Measurements from ENCODE around the gene PRAMEF12.
A peak's percentile ranks its signal among the peaks of the same experiment; 100 is the strongest.
"Not testable (repeated sequence)": the region's sequence is repeated elsewhere in the genome, so short reads cannot be mapped to it uniquely, and the experiment has no call there.

Gene PRAMEF12

DNA sequence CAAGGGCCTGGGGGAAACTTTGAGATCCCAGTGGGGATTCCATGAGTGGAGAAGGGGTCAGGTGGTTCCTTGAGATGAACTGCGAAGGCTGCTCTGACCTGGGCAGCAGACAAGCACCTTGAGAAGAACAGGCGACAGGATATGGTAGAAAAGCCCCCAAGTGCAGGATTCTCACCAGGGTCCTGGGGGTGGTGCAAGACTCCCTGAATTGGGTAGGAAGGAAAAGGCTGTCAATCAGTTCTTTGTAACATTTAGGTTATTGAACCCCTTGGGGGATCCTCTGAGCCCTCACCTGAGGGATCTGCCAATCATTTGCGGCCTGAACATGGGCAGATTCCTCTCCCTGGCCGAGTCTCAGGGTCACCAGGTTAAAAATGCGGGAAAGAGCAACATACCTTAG lies 2.4 kb upstream of the PRAMEF12 start:
- DNase-seq, result no peak

DNA sequence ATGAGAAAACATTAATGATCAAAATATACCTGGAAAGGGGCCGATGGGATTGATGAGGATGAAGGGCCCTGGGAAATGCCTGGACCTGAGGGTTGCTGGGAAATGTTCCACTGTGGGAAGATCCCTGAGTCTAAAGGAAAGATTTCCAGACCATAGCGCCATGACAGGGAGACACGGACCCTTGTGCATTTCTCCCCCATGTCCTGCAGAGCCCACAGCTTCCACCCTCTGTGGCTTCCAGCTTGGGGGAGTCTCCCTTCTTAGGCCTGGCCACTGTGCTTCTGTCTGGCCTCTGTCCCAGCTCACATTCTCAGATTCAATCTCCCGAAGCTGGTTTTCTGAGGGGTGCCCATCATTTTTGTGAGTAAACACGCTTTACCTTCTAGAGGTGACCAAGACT lies 1.0 kb upstream of the PRAMEF12 start:
- no peak for DNase-seq

DNA sequence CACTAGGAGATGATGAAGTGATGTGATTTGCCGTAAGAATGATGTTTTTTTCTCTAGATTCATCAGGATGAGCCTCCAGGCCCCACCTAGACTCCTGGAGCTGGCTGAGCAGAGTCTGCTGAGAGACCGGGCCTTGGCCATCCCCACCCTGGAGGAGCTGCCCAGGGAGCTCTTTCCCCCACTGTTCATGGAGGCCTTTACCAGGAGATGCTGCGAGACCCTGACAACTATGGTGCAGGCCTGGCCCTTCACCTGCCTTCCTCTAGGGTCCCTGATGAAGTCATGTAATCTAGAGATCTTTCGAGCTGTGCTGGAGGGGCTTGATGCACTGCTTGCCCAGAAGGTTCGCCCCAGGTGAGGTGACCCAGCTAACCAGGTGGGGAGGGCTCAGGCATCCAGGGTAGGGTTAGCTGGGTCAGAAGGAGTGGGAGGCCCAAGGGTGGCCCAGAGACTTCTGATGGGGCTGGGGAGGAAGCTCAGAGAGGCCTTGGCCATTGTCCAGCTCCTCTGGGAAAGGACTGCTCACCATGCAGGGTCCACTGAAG lies 1.3 kb downstream of the PRAMEF12 start:
- no peak for DNase-seq

DNA sequence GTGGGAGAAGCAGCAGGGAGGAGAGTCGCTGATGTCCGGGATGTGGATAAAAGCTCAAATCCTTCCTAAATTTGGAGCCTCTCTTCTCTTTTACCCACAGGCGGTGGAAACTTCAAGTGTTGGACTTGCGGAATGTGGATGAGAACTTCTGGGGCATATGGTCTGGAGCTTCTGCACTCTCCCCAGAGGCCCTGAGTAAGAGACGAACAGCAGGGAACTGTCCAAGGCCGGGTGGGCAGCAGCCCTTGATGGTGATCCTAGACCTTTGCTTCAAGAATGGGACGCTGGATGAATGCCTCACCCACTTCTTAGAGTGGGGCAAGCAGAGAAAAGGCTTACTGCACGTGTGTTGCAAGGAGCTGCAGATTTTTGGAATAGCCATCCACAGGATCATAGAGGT lies 1.9 kb downstream of the PRAMEF12 start:
- DNase-seq, result no peak

DNA sequence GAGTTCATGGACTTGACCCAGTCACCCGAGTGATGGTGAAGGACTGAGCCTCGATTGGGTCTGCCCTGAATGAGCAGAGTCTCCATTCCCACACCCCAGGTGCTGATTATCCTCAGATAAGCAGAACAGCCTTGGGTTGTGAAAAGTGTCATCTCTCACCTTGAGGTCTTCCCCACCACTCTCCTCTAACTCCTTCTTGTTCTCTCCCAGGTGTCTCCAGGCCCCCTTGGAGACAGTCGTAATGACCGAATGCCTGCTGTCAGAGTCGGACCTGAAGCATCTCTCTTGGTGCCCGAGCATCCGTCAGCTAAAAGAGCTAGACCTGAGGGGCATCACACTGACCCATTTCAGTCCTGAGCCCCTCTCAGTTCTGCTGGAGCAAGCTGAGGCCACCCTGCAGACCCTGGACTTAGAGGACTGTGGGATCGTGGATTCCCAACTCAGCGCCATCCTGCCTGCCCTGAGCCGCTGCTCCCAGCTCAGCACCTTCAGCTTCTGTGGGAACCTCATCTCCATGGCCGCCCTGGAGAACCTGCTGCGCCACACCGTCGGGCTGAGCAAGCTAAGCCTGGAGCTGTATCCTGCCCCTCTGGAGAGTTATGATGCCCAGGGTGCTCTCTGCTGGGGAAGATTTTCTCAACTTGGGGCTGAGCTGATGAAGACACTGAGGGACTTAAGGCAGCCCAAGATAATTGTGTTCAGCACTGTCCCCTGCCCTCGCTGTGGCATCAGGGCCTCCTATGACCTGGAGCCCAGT lies 3.4 kb downstream of the PRAMEF12 start:
- DNase-seq, result no peak

DNA sequence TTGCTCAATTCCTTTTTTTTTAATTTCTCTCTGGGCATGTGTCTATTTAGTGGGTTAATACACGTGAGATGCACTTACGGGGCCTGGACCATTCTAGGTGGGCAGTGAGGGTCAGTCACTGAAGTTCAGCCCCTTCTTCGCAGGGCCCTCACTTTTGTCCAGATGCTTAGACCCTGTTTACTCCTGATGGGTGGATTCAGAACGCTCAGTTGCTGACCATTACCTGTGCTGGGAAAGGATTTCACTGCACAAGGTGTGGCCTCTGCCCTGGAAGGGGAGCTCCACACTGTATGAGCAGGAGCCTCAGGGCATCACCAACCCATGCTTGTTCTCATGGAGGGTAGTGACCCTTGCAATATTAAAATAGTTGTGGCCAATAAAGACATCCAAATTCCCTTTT lies 4.5 kb downstream of the PRAMEF12 start:
- no peak for DNase-seq

DNA sequence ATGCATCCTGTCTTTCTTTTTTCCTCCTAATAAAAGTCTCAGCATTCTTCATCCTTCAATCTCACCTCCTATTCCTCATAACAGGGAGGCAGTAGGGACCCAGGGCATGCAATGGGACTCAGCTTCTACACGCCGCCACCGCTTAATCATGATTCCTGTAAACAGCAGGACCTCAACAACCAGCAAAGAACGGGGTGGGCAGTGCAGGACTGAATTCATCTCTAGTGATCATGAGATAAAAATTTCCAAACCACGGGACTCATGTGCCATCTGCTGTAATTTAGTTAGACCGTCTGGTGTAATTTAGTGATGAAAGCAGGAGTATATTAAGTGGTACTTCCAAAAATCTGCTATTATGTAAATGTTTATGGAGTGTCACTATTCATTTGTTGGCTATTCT lies 5.4 kb downstream of the PRAMEF12 start:
- no peak for DNase-seq

DNA sequence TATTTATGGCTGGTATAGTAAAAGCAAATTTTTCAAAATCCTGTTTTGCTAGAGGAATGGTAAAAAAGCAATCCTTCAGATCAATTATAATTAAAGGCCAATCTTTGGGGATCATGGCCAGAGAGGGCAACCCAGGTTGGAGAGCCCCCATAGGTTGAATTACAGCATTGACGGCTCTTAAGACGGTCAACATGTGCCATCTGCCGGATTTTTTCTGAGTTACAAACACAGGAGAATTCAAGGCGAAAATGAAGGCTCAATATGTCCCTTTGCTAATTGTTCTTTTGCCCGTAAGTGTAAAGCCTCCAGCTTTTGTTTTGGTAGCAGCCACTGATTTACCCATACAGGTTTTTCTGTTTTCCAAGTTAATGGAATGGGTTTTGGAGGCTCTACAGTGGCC lies 8.0 kb downstream of the PRAMEF12 start:
- not testable (repeated sequence) for DNase-seq

DNA sequence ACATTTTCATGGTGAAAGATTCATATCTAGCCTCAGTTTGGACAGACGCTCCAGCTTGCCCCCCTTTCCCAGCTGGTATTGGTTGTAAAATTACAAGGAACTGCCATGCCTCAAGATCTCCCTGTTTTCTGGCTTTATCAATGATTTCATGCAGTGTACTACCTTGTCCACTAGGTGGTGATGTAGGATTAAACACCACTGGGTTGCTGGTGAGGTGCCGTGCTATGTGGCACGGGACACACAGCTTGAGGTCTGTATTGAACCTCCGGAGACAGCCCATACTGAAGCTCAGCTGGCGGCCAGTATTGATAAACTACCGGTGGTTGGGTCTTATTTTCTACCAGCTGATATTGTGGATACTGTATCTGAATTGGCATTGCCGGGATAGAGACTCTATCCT lies 10.2 kb downstream of the PRAMEF12 start:
- peak; percentile 42 for DNase-seq

DNA sequence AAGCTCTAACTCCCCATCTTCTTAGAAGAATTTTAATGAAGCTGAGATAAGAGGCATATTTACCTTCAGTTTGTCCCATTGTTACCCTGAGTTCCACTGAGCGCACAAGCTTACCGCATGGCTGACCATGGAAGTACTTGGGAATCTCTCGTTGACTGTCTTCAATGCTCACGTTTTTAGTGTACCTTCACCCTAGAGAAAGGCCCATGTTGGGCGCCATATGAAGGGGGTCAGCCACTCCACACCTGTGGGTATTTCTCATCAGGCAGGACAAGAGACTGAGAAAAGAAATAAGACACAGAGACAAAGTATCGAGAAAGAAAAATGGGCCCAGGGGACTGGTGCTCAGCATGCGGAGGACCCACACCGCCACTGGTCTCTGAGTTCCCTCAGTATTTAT lies 11.2 kb downstream of the PRAMEF12 start:
- DNase-seq, result not testable (repeated sequence)

DNA sequence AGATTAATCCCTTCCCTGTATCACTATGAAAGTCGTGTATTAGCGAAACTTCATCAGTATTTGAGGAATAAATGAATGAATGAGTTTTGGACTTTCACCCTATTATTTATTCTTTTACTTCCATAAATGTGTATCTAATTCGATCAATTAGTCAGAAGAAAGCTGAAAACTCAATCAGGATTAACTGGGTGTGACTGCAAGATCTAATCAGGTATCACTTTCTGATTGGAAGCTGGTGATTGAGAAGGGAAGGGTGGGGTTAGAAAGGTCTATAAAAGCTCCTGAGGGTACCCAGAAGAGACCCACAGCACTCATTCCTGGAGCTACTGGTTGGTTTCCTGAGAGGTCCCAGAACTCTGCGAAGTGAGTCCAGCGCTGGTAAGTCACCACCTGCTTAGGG lies 17.6 kb downstream of the PRAMEF12 start, which contains the start of gene PRAMEF1:
Gene PRAMEF1, plus strand, starts transcription at position 301 of the 400 bp plus-strand sequence. CDS start 1,831 bp downstream, outside the sequence.
- not testable (repeated sequence) for DNase-seq

DNA sequence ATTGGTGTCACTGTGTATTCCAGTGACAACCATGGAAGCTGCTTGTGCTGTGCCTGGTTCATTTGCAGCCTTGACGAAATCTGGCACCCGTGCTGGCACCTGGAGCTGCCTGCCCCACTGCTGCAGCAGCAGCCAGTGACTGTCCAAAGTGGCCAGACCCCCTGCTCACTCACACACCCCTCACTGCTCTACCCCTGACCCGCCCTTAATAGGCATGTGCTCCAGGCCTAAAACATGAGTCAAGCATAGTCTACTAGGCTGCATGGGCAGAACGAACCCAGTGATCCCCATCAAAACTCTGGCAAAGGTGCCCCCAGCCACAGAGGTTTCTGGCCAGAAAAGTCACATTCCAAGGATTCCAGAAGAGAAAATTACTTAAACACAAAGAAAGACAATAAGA lies 25.4 kb downstream of the PRAMEF12 start:
- no peak for DNase-seq

DNA sequence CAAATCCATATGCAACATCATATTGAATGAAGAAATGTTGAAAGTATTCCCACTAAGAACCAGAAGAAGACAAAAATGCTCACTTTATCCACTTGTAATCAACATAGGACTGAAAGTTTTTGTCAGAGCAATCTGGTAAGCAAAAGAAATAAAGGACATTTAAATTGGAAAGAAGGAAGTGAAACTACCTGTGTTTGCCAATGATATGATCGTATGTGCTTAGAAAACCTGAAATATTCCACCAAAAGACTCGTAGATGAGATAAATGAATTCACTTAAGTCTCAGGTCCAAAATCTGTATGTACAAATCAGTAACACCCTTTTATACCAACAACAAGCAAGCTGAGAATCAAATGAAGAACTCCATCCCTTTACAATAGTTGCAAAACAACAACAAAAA lies 26.2 kb downstream of the PRAMEF12 start:
- no peak for DNase-seq

DNA sequence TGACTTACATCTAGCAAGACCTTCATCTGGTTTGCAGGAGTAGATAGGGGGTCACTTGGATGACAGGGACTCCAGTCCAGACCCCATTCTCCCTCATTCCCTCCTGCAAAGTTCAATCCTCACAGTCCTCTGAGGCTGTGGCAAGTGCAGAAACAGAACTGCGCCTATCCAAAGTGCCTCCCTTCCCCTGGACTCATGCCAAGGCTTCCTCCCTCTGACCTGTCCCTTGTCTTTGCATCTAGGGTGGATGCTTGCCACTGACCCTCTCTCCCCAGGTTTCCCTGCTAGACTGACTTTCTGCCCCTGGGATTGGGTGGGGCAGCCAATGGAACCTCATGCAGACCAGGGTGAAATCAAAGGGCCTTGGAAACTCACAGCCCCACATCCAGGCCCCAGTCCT lies 36.4 kb downstream of the PRAMEF12 start:
- DNase-seq, result no peak

DNA sequence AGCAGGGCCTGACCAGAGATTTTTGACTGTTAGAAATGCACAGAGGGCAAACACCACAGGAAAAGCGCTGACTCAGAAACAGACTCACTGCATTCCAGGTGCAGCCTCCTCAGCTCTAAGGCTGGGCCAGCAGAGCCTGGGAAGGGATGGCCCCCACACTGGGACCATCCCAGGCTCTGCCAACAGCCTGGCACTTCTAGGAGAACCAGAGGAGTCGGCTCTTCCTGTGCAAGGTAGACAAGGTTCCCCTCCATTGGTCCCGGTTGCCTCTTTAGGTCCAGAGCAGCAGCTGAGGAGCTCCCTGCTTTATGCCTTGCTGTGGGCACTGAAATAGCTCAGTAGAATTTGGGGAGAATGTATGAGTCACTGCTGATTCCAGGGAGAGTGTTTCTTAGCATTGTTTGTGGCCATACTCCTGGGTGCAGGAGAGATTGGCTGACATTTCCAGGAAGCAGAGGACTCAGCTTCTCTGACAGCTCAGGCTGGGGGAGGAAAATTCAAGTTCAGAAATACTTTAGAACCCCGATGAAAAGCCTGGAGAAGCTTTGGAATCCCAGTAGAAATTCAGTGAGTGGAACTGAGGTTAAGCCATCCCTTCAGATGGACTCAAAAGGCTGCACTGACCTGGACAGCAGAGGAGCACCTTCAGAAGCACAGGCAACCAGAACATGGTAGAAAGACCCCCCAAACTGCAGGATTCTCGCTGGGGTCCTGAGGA lies 37.3 kb downstream of the PRAMEF12 start:
- no peak for DNase-seq

DNA sequence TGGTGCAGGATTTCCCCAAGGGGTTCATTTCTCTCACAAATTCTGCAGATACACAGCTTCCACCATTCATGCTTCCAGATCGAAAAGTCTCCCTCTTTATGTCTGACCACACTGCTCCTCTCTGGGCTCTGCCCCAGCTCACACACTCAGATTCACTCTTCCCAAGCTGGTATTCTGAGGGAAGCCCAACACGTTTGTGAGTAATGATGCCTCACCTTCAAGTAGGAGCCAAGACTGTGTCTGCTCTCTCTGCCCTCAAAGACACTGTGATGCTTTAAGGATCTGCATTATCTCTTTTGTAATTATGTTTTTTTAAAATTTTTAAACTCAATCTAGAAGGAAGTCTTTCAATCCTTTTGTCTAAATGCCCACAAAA lies 37.9 kb downstream of the PRAMEF12 start:
- DNase-seq, result no peak

DNA sequence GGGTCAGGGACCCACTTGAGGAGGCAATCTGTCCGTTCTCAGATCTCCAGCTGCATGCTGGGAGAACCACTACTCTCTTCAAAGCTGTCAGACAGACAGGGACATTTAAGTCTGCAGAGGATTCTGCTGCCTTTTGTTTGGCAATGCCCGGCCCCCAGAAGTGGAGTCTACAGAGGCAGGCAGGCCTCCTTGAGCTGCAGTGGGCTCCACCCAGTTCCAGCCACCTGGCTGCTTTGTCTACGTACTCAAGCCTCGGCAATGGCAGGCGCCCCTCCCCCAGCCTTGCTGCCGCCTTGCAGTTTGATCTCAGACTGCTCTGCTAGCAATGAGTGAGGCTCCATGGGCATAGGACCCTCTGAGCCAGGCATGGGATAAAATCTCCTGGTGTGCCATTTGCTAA lies 45.5 kb downstream of the PRAMEF12 start:
- DNase-seq, result not testable (repeated sequence)
